ENCODE results near the gene PLN.
A peak's percentile ranks its signal among the peaks of the same experiment; 100 is the strongest.

PLN gene

DNA sequence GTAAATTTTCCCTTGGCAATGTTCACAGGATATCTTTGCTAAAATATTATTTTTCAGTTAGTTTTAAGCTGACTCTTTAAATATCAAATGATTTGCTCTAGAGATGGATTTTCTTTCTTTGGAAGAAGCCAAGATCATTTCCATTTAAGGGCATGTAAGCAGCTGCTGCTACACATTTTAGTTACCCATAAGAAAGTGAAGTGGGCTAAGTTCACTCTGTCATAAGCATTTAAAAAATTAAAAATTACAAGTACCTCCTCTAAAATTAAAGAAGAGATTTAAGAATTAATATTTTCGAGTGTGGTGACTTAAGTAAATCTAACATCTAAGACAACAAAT, 1.2 kb upstream of the PLN start:
- no peak overlapping the region for H3K4me3 ChIP-seq (ENCODE audit: low read depth, low read length)
- TF ChIP-seq, protein P1, sequence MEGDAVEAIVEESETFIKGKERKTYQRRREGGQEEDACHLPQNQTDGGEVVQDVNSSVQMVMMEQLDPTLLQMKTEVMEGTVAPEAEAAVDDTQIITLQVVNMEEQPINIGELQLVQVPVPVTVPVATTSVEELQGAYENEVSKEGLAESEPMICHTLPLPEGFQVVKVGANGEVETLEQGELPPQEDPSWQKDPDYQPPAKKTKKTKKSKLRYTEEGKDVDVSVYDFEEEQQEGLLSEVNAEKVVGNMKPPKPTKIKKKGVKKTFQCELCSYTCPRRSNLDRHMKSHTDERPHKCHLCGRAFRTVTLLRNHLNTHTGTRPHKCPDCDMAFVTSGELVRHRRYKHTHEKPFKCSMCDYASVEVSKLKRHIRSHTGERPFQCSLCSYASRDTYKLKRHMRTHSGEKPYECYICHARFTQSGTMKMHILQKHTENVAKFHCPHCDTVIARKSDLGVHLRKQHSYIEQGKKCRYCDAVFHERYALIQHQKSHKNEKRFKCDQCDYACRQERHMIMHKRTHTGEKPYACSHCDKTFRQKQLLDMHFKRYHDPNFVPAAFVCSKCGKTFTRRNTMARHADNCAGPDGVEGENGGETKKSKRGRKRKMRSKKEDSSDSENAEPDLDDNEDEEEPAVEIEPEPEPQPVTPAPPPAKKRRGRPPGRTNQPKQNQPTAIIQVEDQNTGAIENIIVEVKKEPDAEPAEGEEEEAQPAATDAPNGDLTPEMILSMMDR (conservative IDR thresholded peaks at IDR 0.05; ENCODE audit: low read depth, low read length): no peak
- no peak for DNase-seq (ENCODE audit: low read depth)

GRCh38 chr6:118548613-118549012, 517 bp downstream of the PLN start:
- no peak overlapping the region for H3K4me3 ChIP-seq (ENCODE audit: low read depth, low read length)
- TF ChIP-seq, protein P1 (conservative IDR thresholded peaks at IDR 0.05; ENCODE audit: low read depth, low read length): no peak
- no peak for DNase-seq (ENCODE audit: low read depth)

GRCh38 chr6:118551063-118552053, 3.3 kb downstream of the PLN start:
- TF ChIP-seq, protein P1 (conservative IDR thresholded peaks at IDR 0.05; ENCODE audit: low read depth, low read length): peak; percentile 70
- DNase-seq (ENCODE audit: low read depth): peak; percentile 87
- H3K4me3 ChIP-seq (ENCODE audit: low read depth, low read length): no peak overlapping the region

- DNase-seq (ENCODE audit: low read depth): no peak
- TF ChIP-seq, protein P1 (conservative IDR thresholded peaks at IDR 0.05; ENCODE audit: low read depth, low read length): no peak
- H3K4me3 ChIP-seq (ENCODE audit: low read depth, low read length): no peak overlapping the region
These were observed 5.0 kb downstream of the PLN start for GRCh38 chr6:118553132-118553531.

GRCh38 chr6:118554698-118555097, 6.6 kb downstream of the PLN start:
- H3K4me3 ChIP-seq (ENCODE audit: low read depth, low read length): no peak overlapping the region
- TF ChIP-seq, protein P1 (conservative IDR thresholded peaks at IDR 0.05; ENCODE audit: low read depth, low read length): no peak
- DNase-seq (ENCODE audit: low read depth): no peak

GRCh38 chr6:118558464-118559217, 10.5 kb downstream of the PLN start:
- DNase-seq (ENCODE audit: low read depth): peak; percentile 66
- TF ChIP-seq, protein P1 (conservative IDR thresholded peaks at IDR 0.05; ENCODE audit: low read depth, low read length): no peak
- no peak overlapping the region for H3K4me3 ChIP-seq (ENCODE audit: low read depth, low read length)
